ENCODE results near the gene ZNF845.
A peak's percentile ranks its signal among the peaks of the same experiment; 100 is the strongest.

ZNF845 gene

GRCh38 chr19:53308339-53308811 is 25.2 kb upstream of the ZNF845 start:
- no peaks in the 10 kb centered on the region for H3K4me1 ChIP-seq (ENCODE audit: insufficient read depth, poor library complexity, severe bottlenecking)
- DNase-seq (ENCODE audit: low spot score) (no peak), ATAC-seq (ENCODE audit: low read depth) (no peak)
- TF ChIP-seq, protein P1, sequence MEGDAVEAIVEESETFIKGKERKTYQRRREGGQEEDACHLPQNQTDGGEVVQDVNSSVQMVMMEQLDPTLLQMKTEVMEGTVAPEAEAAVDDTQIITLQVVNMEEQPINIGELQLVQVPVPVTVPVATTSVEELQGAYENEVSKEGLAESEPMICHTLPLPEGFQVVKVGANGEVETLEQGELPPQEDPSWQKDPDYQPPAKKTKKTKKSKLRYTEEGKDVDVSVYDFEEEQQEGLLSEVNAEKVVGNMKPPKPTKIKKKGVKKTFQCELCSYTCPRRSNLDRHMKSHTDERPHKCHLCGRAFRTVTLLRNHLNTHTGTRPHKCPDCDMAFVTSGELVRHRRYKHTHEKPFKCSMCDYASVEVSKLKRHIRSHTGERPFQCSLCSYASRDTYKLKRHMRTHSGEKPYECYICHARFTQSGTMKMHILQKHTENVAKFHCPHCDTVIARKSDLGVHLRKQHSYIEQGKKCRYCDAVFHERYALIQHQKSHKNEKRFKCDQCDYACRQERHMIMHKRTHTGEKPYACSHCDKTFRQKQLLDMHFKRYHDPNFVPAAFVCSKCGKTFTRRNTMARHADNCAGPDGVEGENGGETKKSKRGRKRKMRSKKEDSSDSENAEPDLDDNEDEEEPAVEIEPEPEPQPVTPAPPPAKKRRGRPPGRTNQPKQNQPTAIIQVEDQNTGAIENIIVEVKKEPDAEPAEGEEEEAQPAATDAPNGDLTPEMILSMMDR (IDR thresholded peaks at IDR 0.05; ENCODE audit: poor library complexity, severe bottlenecking) = no peak
- no peaks in the 10 kb centered on the region for H3K9me3 ChIP-seq (ENCODE audit: severe bottlenecking)
- H3K27ac ChIP-seq (ENCODE audit: poor library complexity, severe bottlenecking) = no peak overlapping the region
- peaks cover 14% of the 10 kb centered on the region for H3K27me3 ChIP-seq (ENCODE audit: insufficient read depth, poor library complexity, severe bottlenecking)
- no peaks in the 10 kb centered on the region for H3K36me3 ChIP-seq (ENCODE audit: low read depth)
- no peak overlapping the region for H3K4me3 ChIP-seq (ENCODE audit: severe bottlenecking)

DNA sequence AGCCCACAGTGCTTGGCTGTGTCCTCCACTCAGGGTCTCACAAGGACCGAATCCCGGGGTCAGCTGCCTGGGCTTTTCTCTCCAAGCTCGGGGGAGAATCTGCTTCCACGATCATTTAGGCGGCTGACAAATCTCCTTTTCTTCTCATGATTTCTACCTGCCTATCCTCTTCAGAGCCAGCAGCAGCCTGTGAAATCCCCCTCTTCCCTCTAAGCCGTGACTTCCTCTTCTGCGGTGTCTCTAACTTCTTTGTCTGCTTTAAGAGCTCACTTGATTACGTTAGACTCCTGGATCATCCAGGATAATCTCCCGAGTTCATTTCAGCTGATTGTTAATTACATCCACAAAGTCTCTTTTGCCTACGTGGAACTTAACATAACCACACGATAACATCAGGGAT is 22.5 kb upstream of the ZNF845 start:
- peaks cover 14% of the 10 kb centered on the region for H3K27me3 ChIP-seq (ENCODE audit: insufficient read depth, poor library complexity, severe bottlenecking)
- no peak overlapping the region for H3K4me3 ChIP-seq (ENCODE audit: severe bottlenecking)
- no peaks in the 10 kb centered on the region for H3K36me3 ChIP-seq (ENCODE audit: low read depth)
- TF ChIP-seq, protein P1 (IDR thresholded peaks at IDR 0.05; ENCODE audit: poor library complexity, severe bottlenecking) = no peak
- ATAC-seq (ENCODE audit: low read depth) (no peak), DNase-seq (ENCODE audit: low spot score) (no peak)
- H3K27ac ChIP-seq (ENCODE audit: poor library complexity, severe bottlenecking) = no peak overlapping the region
- no peaks in the 10 kb centered on the region for H3K4me1 ChIP-seq (ENCODE audit: insufficient read depth, poor library complexity, severe bottlenecking)
- no peaks in the 10 kb centered on the region for H3K9me3 ChIP-seq (ENCODE audit: severe bottlenecking)

DNA sequence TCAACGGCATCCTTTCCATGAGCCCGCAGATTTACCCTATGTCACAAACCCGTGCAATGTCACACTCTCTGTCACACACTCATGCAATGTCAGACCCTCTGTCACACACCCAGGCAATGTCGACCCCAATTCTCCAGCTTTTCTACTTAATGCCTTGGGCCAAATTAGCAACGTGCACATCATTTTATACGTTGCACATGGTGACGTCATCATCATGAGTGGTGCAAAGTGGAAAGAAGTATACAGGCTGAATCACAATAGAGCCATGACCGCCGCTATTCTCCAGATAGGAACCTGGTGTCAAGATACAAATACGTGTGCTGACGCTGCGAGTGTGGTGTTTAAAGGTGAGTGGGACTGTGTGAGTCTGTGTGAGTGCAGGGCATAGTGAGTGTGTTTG is 21.7 kb upstream of the ZNF845 start:
- Histone ChIP-seq H3K4me1 (ENCODE audit: insufficient read depth, poor library complexity, severe bottlenecking) (no peaks in the 10 kb centered on the region), H3K9me3 (ENCODE audit: severe bottlenecking) (no peaks in the 10 kb centered on the region), H3K36me3 (ENCODE audit: low read depth) (no peaks in the 10 kb centered on the region), H3K27ac (ENCODE audit: poor library complexity, severe bottlenecking) (no peak overlapping the region), H3K4me3 (ENCODE audit: severe bottlenecking) (no peak overlapping the region), H3K27me3 (ENCODE audit: insufficient read depth, poor library complexity, severe bottlenecking) (peaks cover 14% of the 10 kb centered on the region)
- DNase-seq (ENCODE audit: low spot score) (no peak), ATAC-seq (ENCODE audit: low read depth) (no peak)
- TF ChIP-seq, protein P1 (IDR thresholded peaks at IDR 0.05; ENCODE audit: poor library complexity, severe bottlenecking) = no peak

DNA sequence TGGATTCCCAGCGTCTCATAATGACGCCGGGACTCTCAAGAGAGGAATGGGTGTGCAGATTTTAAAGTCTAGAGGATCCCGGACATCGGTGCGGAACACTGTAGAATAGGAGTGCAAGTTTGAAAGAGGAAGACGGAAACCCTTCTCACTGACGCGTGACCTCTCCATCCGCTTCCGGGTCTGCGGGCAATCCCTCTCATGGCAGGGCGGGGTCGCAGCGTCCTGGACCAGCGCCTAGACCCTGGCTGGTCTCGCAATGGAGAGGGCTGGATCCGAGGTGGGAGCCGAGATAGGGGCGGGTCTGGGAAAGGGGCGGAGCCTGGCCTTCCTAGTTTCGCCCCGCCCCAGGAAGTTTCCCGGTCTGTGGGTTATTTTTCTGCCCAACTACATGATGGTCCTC is 4.6 kb upstream of the ZNF845 start:
- Histone ChIP-seq H3K4me1 (ENCODE audit: insufficient read depth, poor library complexity, severe bottlenecking) (no peaks in the 10 kb centered on the region), H3K4me3 (ENCODE audit: severe bottlenecking) (no peak overlapping the region), H3K36me3 (ENCODE audit: low read depth) (no peaks in the 10 kb centered on the region), H3K9me3 (ENCODE audit: severe bottlenecking) (no peaks in the 10 kb centered on the region), H3K27ac (ENCODE audit: poor library complexity, severe bottlenecking) (no peak overlapping the region), H3K27me3 (ENCODE audit: insufficient read depth, poor library complexity, severe bottlenecking) (no peaks in the 10 kb centered on the region)
- ATAC-seq (ENCODE audit: low read depth) = no peak
- TF ChIP-seq, protein P1 (IDR thresholded peaks at IDR 0.05; ENCODE audit: poor library complexity, severe bottlenecking) = no peak
- no peak for DNase-seq (ENCODE audit: low spot score)

DNA sequence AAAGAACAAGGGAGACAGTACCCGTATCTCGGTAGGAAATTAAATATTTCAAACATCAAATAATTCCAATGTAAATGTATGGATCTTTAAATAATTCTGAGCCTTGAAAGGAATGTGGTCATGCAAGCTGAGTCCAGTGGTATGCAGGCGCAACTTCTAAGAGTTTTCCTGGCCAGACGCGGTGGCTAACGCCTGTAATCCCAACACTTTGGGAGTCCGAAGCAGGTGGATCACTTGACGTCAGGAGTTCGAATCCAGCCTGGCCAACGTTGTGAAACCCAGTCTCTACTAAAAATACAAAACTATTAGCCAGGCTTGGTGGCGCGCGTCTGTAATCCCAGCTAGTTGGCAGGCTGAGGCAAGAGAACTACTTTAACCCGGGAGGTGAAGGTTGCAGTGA is 1.1 kb upstream of the ZNF845 start:
- TF ChIP-seq, protein P1 (IDR thresholded peaks at IDR 0.05; ENCODE audit: poor library complexity, severe bottlenecking) = no peak
- Histone ChIP-seq H3K27me3 (ENCODE audit: insufficient read depth, poor library complexity, severe bottlenecking) (no peaks in the 10 kb centered on the region), H3K27ac (ENCODE audit: poor library complexity, severe bottlenecking) (no peak overlapping the region), H3K4me3 (ENCODE audit: severe bottlenecking) (peak overlapping the region; percentile 56), H3K36me3 (ENCODE audit: low read depth) (no peaks in the 10 kb centered on the region; the same call in 1 of the 2 replicates), H3K4me1 (ENCODE audit: insufficient read depth, poor library complexity, severe bottlenecking) (no peaks in the 10 kb centered on the region), H3K9me3 (ENCODE audit: severe bottlenecking) (no peaks in the 10 kb centered on the region)
- no peak for DNase-seq (ENCODE audit: low spot score)
- ATAC-seq (ENCODE audit: low read depth) = no peak
